SH-SY5Y (cell line): ENCODE results near the gene PRKG1.

Source experiments
- GATA2 ChIP-seq: IDR thresholded peaks from 2 replicates; pipeline ENCODE4 v1.6.1; 2011; ENCODE audit warnings: mild to moderate bottlenecking, low read depth, low read length
- GATA3 ChIP-seq: IDR thresholded peaks from 2 replicates; pipeline ENCODE4 v1.6.1; 2011; ENCODE audit warnings: low read depth, mild to moderate bottlenecking, low read length, moderate library complexity

DNA sequence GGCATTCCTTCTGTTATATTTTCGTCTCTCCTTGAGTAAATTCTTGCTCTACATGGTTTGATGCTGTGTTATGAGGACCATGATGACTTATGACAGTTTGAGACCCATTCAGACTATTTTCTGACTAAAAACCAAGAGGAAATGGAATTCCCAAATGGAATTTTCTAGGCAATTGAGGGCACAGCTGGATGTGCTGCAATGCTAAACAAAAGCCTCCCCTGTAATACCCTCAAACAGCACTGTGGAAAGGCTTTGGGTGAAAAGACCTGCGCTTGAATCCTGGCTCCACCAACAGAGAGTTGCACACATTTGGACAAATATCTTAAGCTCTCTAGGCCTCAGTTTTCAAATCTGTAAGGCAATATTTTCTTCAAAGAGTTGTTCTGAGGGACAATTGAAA is 129.1 kb downstream of the PRKG1 start:
- no peak for TF ChIP-seq GATA2
- TF ChIP-seq GATA3 = no peak
